ENCODE results near the gene ITIH3. TPM values are rescaled to one million over a fixed set of nuclear protein-coding genes. Genes with fewer than 3 reads are reported as not detected.

ITIH3 gene
- total RNA-seq, 1 experiment from 2014 or later, result not detected

DNA sequence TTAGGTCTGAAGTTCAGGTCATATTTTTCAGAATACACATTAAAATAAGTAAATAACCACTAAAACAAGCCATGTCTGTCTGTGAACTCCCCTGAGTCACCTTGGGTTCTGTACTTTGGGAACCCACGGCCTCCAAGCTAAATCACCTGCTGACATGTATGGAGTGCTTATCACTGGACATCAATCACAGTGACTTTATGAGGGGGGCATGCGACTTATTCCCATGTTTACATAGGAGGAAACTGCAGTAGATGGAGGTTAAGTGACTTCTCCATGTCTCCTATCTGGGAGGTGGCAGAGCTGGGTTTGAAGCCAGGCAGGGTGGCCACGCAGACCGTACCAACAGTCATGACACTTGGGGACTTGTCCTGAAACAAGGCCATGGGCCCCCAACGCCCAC is 27.8 kb downstream of the ITIH3 start:
- Mint-ChIP-seq H3K36me3 (ENCODE audit: insufficient read depth in 1 of 3, low read depth in 3 of 3) (no peaks in the 10 kb centered on the region; a peak in 1 of 7 replicates), H3K27me3 (ENCODE audit: low read depth) (no peaks in the 10 kb centered on the region), H3K4me1 (peaks cover 12 to 15% of the 10 kb centered on the region in 2 experiments), H3K27ac (no peak overlapping the region), H3K9me3 (no peaks in the 10 kb centered on the region), H3K4me3 (no peak overlapping the region)
- no peak for DNase-seq
- no peak overlapping the region for H3K18ac ChIP-seq (ENCODE audit: insufficient read length, low read depth, low read length)
- no peak overlapping the region for H3K14ac ChIP-seq (ENCODE audit: insufficient read depth, low read length)
- no peak overlapping the region for H2BK15ac ChIP-seq (ENCODE audit: low read depth, low read length)
- no peak overlapping the region for H2BK12ac ChIP-seq (ENCODE audit: insufficient read length, low read depth, low read length)
- TF ChIP-seq, protein P1, sequence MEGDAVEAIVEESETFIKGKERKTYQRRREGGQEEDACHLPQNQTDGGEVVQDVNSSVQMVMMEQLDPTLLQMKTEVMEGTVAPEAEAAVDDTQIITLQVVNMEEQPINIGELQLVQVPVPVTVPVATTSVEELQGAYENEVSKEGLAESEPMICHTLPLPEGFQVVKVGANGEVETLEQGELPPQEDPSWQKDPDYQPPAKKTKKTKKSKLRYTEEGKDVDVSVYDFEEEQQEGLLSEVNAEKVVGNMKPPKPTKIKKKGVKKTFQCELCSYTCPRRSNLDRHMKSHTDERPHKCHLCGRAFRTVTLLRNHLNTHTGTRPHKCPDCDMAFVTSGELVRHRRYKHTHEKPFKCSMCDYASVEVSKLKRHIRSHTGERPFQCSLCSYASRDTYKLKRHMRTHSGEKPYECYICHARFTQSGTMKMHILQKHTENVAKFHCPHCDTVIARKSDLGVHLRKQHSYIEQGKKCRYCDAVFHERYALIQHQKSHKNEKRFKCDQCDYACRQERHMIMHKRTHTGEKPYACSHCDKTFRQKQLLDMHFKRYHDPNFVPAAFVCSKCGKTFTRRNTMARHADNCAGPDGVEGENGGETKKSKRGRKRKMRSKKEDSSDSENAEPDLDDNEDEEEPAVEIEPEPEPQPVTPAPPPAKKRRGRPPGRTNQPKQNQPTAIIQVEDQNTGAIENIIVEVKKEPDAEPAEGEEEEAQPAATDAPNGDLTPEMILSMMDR (conservative IDR thresholded peaks at IDR 0.05), result no peak
- no peak overlapping the region for H3K4me2 ChIP-seq (ENCODE audit: insufficient read depth, insufficient read length, low read length)
- no peaks in the 10 kb centered on the region for H3K79me1 ChIP-seq (ENCODE audit: insufficient read depth, low read depth, low read length, poor library complexity, severe bottlenecking)
- no peak overlapping the region for H3K23ac ChIP-seq (ENCODE audit: insufficient read length, low read depth, low read length)
- H2AFZ ChIP-seq (ENCODE audit: low read length), result no peak overlapping the region
- no peaks in the 10 kb centered on the region for H3K23me2 ChIP-seq (ENCODE audit: insufficient read length, low read depth, low read length, poor library complexity, severe bottlenecking)
- no peak overlapping the region for H4K91ac ChIP-seq (ENCODE audit: insufficient read length, low read depth, low read length)
- no peak overlapping the region for H2BK120ac ChIP-seq (ENCODE audit: low read depth, low read length, poor library complexity, severe bottlenecking)
- no peak overlapping the region for H4K5ac ChIP-seq (ENCODE audit: insufficient read length, low read depth, low read length)
- H3K27ac ChIP-seq (ENCODE audit: insufficient read length, low read depth, low read length), result no peak overlapping the region
- no peak overlapping the region for H3K4ac ChIP-seq (ENCODE audit: low read depth, low read length)
- no peaks in the 10 kb centered on the region for H4K20me1 ChIP-seq (ENCODE audit: control insufficient read depth, insufficient read depth, insufficient read length)
- H2AK5ac ChIP-seq (ENCODE audit: insufficient read length, low read length), result no peak overlapping the region
- H3K9me3 ChIP-seq (ENCODE audit: control insufficient read depth, low read depth, low read length), result no peaks in the 10 kb centered on the region
- no peak overlapping the region for H3K56ac ChIP-seq (ENCODE audit: insufficient read length, low read depth, low read length)
- H3K4me1 ChIP-seq (ENCODE audit: insufficient read depth, low read length), result 0 out of 2 replicates have a peak, but pooled peaks cover 4% of the 10 kb centered on the region
- no peak overlapping the region for H2BK5ac ChIP-seq (ENCODE audit: insufficient read length, low read length)
- no peak overlapping the region for H2BK20ac ChIP-seq (ENCODE audit: low read depth, low read length, poor library complexity, severe bottlenecking)
- no peaks in the 10 kb centered on the region for H3K79me2 ChIP-seq (ENCODE audit: insufficient read depth, low read length)
- H3K9ac ChIP-seq (ENCODE audit: extremely low read depth, insufficient read length, low read length), result no peak overlapping the region
- no peak overlapping the region for H3T11ph ChIP-seq (ENCODE audit: low read length)
- WGBS (ENCODE audit: extremely low coverage, insufficient read length, low lambda C conversion rate), result no CpG with 5 or more reads among the region's 5 CpGs
- H4K8ac ChIP-seq (replicated peaks; ENCODE audit: insufficient read length, low read depth, low read length), result no peak overlapping the region
- no peaks in the 10 kb centered on the region for H3K27me3 ChIP-seq (ENCODE audit: insufficient read depth, low read length)

Measured in H9 (cell line).